SK-N-SH treated with all-trans-retinoic acid at 6 μM for 48 hours (cell line): ENCODE measurements around the gene DYNC1I2.

Experiments used
- ATAC-seq: fragments of 200-7000 bp; cut with Tn5 transposase; 3 replicates; pipeline ENCODE4 v1.9.1; 2020; ENCODE audit warnings: mild to moderate bottlenecking, moderate library complexity
- ARNTL ChIP-seq: fragments of 450-650 bp; formaldehyde crosslinking; IDR thresholded peaks from 2 replicates; pipeline ENCODE4 v1.5.0; 2020; ENCODE audit warnings: low read depth, mild to moderate bottlenecking, moderate library complexity, borderline replicate concordance
- BACH2 ChIP-seq: fragments of 250-450 bp; sonication (Bioruptor Pico); IDR thresholded peaks from 2 replicates; pipeline ENCODE4 v1.9.0; 2021; ENCODE audit warnings: mild to moderate bottlenecking, borderline replicate concordance
- CSDC2 ChIP-seq: fragments of 250-450 bp; sonication (Bioruptor Pico); IDR thresholded peaks from 2 replicates; pipeline ENCODE4 v1.5.0; 2020; ENCODE audit warnings: mild to moderate bottlenecking, moderate library complexity
- ESRRG ChIP-seq: fragments of 250-450 bp; sonication (Bioruptor Pico); IDR thresholded peaks from 2 replicates; pipeline ENCODE4 v1.6.1; 2021; ENCODE audit warnings: mild to moderate bottlenecking
- GLIS3 ChIP-seq: fragments of 250-450 bp; sonication (Bioruptor Pico); IDR thresholded peaks from 2 replicates; pipeline ENCODE4 v1.5.0; 2020; ENCODE audit warnings: mild to moderate bottlenecking, moderate library complexity
- ISL1 ChIP-seq: fragments of 250-450 bp; sonication (Bioruptor Pico); IDR thresholded peaks from 2 replicates; pipeline ENCODE4 v2.1.2; 2022; ENCODE audit warnings: mild to moderate bottlenecking, moderate library complexity
- OSR1 ChIP-seq: fragments of 250-450 bp; sonication (Bioruptor Pico); IDR thresholded peaks from 2 replicates; pipeline ENCODE4 v1.8.0; 2022; ENCODE audit warnings: moderate library complexity, mild to moderate bottlenecking, inconsistent platforms
- PPARA ChIP-seq: fragments of 250-450 bp; sonication (Bioruptor Pico); IDR thresholded peaks from 2 replicates; pipeline ENCODE4 v1.5.0; 2020; ENCODE audit warnings: mild to moderate bottlenecking, borderline replicate concordance
- RARB ChIP-seq: fragments of 250-450 bp; sonication (Bioruptor Pico); IDR thresholded peaks from 2 replicates; pipeline ENCODE4 v1.8.0; 2021; ENCODE audit warnings: mild to moderate bottlenecking, moderate library complexity
- SNAI2 ChIP-seq: fragments of 250-450 bp; sonication (Bioruptor Pico); IDR thresholded peaks from 2 replicates; pipeline ENCODE4 v1.5.0; 2020; ENCODE audit warnings: mild to moderate bottlenecking, moderate library complexity
- TCF4 ChIP-seq: fragments of 250-450 bp; sonication (Bioruptor Pico); IDR thresholded peaks from 2 replicates; pipeline ENCODE4 v1.8.0; 2021; ENCODE audit warnings: mild to moderate bottlenecking, moderate library complexity, borderline replicate concordance
- TOX ChIP-seq: fragments of 250-450 bp; sonication (Bioruptor Pico); IDR thresholded peaks from 2 replicates; pipeline ENCODE4 v1.8.0; 2021; ENCODE audit warnings: mild to moderate bottlenecking, moderate library complexity, borderline replicate concordance
- ZC3H10 ChIP-seq: fragments of 250-450 bp; sonication (Bioruptor Pico); IDR thresholded peaks from 2 replicates; pipeline ENCODE4 v1.5.1; 2021; ENCODE audit warnings: mild to moderate bottlenecking, moderate library complexity
- ZFP3 ChIP-seq: fragments of 250-450 bp; sonication (Bioruptor Pico); IDR thresholded peaks from 2 replicates; pipeline ENCODE4 v1.5.0; 2020; ENCODE audit warnings: mild to moderate bottlenecking, moderate library complexity
- ZNF70 ChIP-seq: fragments of 450-650 bp; formaldehyde crosslinking; IDR thresholded peaks from 2 replicates; pipeline ENCODE4 v1.5.0; 2020; ENCODE audit warnings: mild to moderate bottlenecking, moderate library complexity
- ZNF8 ChIP-seq: fragments of 450-650 bp; formaldehyde crosslinking; IDR thresholded peaks from 2 replicates; pipeline ENCODE4 v1.5.0; 2020; ENCODE audit warnings: mild to moderate bottlenecking, moderate library complexity
- TF ChIP-seq, protein P1 (sequence below): fragments of 250-450 bp; sonication (Bioruptor Pico); IDR thresholded peaks from 2 replicates; pipeline ENCODE4 v1.8.0; 2021; ENCODE audit warnings: low read depth, mild to moderate bottlenecking, moderate library complexity, borderline replicate concordance
- TF ChIP-seq, protein P2 (sequence below): fragments of 250-450 bp; sonication (Bioruptor Pico); IDR thresholded peaks from 2 replicates; pipeline ENCODE4 v1.5.1; 2020; ENCODE audit warnings: low read depth, mild to moderate bottlenecking, moderate library complexity
- TF ChIP-seq, protein P3 (sequence below): fragments of 250-450 bp; sonication (Bioruptor Pico); IDR thresholded peaks from 2 replicates; pipeline ENCODE4 v1.5.1; 2021; ENCODE audit warnings: mild to moderate bottlenecking, moderate library complexity
- TF ChIP-seq, protein P4 (sequence below): fragments of 250-450 bp; sonication (Bioruptor Pico); IDR thresholded peaks from 2 replicates; pipeline ENCODE4 v1.8.0; 2020; ENCODE audit warnings: mild to moderate bottlenecking, moderate library complexity, borderline replicate concordance
- TF ChIP-seq, protein P5 (sequence below): fragments of 250-450 bp; sonication (Bioruptor Pico); IDR thresholded peaks from 2 replicates; pipeline ENCODE4 v1.5.0; 2020; ENCODE audit warnings: mild to moderate bottlenecking, moderate library complexity

DYNC1I2 gene

DNA sequence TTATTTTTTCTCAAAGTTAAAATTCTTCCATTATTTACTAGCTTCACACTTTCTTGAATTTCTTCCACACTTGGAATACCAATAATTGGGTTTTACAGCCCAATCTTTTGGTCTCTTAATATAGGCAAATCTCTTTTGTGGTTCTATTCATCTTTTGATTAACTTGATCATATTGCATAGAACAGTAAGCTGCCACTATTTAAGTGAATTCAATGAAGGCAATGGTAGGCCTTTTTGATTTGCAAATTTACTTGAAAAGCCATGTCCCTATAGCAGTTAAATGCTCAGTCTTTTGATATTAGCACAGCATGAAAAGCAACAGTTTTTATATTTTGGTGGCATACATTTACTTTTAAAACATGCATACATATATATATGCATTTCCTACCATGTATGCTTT, 20.2 kb upstream of the DYNC1I2 start:
- TF ChIP-seq, protein P1, sequence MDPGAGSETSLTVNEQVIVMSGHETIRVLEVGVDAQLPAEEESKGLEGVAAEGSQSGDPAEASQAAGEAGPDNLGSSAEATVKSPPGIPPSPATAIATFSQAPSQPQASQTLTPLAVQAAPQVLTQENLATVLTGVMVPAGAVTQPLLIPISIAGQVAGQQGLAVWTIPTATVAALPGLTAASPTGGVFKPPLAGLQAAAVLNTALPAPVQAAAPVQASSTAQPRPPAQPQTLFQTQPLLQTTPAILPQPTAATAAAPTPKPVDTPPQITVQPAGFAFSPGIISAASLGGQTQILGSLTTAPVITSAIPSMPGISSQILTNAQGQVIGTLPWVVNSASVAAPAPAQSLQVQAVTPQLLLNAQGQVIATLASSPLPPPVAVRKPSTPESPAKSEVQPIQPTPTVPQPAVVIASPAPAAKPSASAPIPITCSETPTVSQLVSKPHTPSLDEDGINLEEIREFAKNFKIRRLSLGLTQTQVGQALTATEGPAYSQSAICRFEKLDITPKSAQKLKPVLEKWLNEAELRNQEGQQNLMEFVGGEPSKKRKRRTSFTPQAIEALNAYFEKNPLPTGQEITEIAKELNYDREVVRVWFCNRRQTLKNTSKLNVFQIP, result no peak
- TF ChIP-seq, protein P2, sequence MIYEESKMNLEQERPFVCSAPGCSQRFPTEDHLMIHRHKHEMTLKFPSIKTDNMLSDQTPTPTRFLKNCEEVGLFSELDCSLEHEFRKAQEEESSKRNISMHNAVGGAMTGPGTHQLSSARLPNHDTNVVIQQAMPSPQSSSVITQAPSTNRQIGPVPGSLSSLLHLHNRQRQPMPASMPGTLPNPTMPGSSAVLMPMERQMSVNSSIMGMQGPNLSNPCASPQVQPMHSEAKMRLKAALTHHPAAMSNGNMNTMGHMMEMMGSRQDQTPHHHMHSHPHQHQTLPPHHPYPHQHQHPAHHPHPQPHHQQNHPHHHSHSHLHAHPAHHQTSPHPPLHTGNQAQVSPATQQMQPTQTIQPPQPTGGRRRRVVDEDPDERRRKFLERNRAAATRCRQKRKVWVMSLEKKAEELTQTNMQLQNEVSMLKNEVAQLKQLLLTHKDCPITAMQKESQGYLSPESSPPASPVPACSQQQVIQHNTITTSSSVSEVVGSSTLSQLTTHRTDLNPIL, result no peak
- no peak for TF ChIP-seq OSR1 (CRISPR knock-in tag)
- no peak for TF ChIP-seq TOX (CRISPR knock-in tag)
- no peak for TF ChIP-seq TCF4 (CRISPR knock-in tag)
- no peak for TF ChIP-seq BACH2 (CRISPR knock-in tag)
- TF ChIP-seq, protein P3, sequence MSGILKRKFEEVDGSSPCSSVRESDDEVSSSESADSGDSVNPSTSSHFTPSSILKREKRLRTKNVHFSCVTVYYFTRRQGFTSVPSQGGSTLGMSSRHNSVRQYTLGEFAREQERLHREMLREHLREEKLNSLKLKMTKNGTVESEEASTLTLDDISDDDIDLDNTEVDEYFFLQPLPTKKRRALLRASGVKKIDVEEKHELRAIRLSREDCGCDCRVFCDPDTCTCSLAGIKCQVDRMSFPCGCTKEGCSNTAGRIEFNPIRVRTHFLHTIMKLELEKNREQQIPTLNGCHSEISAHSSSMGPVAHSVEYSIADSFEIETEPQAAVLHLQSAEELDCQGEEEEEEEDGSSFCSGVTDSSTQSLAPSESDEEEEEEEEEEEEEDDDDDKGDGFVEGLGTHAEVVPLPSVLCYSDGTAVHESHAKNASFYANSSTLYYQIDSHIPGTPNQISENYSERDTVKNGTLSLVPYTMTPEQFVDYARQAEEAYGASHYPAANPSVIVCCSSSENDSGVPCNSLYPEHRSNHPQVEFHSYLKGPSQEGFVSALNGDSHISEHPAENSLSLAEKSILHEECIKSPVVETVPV (CRISPR knock-in tag), result no peak
- no peak for TF ChIP-seq PPARA
- no peak for TF ChIP-seq ZNF8
- no peak for TF ChIP-seq GLIS3 (CRISPR knock-in tag)
- no peak for TF ChIP-seq RARB (CRISPR knock-in tag)
- no peak for ATAC-seq

DNA sequence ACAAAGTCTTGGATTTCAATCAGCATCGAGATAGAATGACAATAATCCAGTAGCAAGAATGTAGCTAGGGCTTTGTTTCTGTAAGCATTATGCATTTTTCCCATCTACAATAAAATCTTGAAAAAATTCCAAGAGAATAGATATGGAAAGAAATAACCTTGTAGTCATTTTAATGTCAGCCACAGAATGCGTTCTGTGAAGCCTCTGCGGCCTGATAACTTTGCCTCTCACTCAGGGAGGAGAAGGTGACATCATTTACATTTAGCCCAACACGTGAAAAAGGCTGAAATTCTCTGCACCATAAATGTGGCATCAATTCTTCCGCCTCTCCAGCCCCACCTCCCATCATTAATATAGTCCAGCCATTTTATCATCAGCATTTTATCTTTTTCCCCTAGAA, 19.1 kb upstream of the DYNC1I2 start:
- TF ChIP-seq ZNF70 (CRISPR knock-in tag), result no peak
- TF ChIP-seq ARNTL (CRISPR knock-in tag), result no peak
- no peak for ATAC-seq

DNA sequence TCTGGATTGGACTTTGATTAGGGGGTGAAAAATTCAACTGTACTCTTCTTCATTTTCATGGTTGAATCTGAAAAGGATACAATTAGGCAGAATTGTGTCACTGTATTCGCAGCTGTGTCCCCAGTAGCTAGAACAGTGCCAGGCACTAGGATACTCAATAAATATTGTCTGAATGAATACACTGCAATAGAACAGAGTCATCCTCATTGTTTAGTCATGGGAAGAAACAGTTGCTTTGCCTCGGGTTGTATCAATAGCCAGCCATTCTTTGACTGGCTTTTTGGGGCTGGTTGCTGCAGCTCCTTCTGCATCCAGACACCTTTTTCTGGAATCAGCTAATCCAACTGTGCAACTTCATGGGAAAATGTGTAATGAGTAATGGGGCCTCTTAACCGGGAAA, 18.1 kb upstream of the DYNC1I2 start:
- no peak for ATAC-seq
- TF ChIP-seq ZC3H10 (CRISPR knock-in tag) (no peak), PPARA (no peak), ISL1 (CRISPR knock-in tag) (no peak), RARB (CRISPR knock-in tag) (no peak), SNAI2 (CRISPR knock-in tag) (no peak), TOX (CRISPR knock-in tag) (no peak), ZNF70 (CRISPR knock-in tag) (no peak), ZFP3 (CRISPR knock-in tag) (no peak), BACH2 (CRISPR knock-in tag) (no peak), ARNTL (CRISPR knock-in tag) (no peak), CSDC2 (CRISPR knock-in tag) (no peak), ESRRG (CRISPR knock-in tag) (no peak), ZNF8 (no peak), TCF4 (CRISPR knock-in tag) (no peak)
- TF ChIP-seq, protein P4, sequence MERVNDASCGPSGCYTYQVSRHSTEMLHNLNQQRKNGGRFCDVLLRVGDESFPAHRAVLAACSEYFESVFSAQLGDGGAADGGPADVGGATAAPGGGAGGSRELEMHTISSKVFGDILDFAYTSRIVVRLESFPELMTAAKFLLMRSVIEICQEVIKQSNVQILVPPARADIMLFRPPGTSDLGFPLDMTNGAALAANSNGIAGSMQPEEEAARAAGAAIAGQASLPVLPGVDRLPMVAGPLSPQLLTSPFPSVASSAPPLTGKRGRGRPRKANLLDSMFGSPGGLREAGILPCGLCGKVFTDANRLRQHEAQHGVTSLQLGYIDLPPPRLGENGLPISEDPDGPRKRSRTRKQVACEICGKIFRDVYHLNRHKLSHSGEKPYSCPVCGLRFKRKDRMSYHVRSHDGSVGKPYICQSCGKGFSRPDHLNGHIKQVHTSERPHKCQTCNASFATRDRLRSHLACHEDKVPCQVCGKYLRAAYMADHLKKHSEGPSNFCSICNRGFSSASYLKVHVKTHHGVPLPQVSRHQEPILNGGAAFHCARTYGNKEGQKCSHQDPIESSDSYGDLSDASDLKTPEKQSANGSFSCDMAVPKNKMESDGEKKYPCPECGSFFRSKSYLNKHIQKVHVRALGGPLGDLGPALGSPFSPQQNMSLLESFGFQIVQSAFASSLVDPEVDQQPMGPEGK (CRISPR knock-in tag), result no peak
- TF ChIP-seq, protein P3 (CRISPR knock-in tag), result no peak
- TF ChIP-seq, protein P1, result no peak
- TF ChIP-seq, protein P5, sequence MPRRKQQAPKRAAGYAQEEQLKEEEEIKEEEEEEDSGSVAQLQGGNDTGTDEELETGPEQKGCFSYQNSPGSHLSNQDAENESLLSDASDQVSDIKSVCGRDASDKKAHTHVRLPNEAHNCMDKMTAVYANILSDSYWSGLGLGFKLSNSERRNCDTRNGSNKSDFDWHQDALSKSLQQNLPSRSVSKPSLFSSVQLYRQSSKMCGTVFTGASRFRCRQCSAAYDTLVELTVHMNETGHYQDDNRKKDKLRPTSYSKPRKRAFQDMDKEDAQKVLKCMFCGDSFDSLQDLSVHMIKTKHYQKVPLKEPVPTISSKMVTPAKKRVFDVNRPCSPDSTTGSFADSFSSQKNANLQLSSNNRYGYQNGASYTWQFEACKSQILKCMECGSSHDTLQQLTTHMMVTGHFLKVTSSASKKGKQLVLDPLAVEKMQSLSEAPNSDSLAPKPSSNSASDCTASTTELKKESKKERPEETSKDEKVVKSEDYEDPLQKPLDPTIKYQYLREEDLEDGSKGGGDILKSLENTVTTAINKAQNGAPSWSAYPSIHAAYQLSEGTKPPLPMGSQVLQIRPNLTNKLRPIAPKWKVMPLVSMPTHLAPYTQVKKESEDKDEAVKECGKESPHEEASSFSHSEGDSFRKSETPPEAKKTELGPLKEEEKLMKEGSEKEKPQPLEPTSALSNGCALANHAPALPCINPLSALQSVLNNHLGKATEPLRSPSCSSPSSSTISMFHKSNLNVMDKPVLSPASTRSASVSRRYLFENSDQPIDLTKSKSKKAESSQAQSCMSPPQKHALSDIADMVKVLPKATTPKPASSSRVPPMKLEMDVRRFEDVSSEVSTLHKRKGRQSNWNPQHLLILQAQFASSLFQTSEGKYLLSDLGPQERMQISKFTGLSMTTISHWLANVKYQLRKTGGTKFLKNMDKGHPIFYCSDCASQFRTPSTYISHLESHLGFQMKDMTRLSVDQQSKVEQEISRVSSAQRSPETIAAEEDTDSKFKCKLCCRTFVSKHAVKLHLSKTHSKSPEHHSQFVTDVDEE (CRISPR knock-in tag), result no peak
- TF ChIP-seq, protein P2, result no peak
- TF ChIP-seq, all 23 proteins: peak for 0
